Immature natural killer cell (primary cell): Measurements from ENCODE around the gene SYCP2L. TPM values are rescaled to one million over a fixed set of nuclear protein-coding genes. Genes with fewer than 3 reads are reported as not detected.
"Not testable (repeated sequence)": the region's sequence is repeated elsewhere in the genome, so short reads cannot be mapped to it uniquely, and the experiment has no call there.

Experiments
- DNase-seq, 3 donors: peaks; one replicate each; pipeline ENCODE4 v3.0.0; 2022; ENCODE audit warnings: mixed read lengths in 1 of 3
- H3K27ac Mint-ChIP-seq, 6 donors: one replicate each; pipeline ENCODE4 v1.8.0; 2020; ENCODE audit warnings: mixed read lengths in 6 of 6, mild to moderate bottlenecking in 5 of 6, inconsistent platforms in 4 of 6, moderate library complexity in 3 of 6
- H3K27me3 Mint-ChIP-seq, 3 donors: one replicate each; pipeline ENCODE4 v1.8.0; 2020 to 2021; ENCODE audit warnings: low read depth in 3 of 3, mild to moderate bottlenecking in 3 of 3, mixed read lengths in 3 of 3, moderate library complexity in 3 of 3, inconsistent platforms in 1 of 3
- H3K36me3 Mint-ChIP-seq, 3 donors: one replicate each; pipeline ENCODE4 v1.8.0; 2020; ENCODE audit warnings: mixed read lengths in 3 of 3, inconsistent platforms in 2 of 3, mild to moderate bottlenecking in 2 of 3
- H3K4me1 Mint-ChIP-seq, 2 donors: one replicate each; pipeline ENCODE4 v1.8.0; 2020; ENCODE audit warnings: inconsistent platforms in 2 of 2, mild to moderate bottlenecking in 2 of 2, mixed read lengths in 2 of 2, moderate library complexity in 1 of 2
- H3K4me3 Mint-ChIP-seq, 5 donors: one replicate each; pipeline ENCODE4 v1.8.0; 2020; ENCODE audit warnings: mild to moderate bottlenecking in 5 of 5, mixed read lengths in 5 of 5, inconsistent platforms in 3 of 5, moderate library complexity in 3 of 5
- H3K9me3 Mint-ChIP-seq, 6 donors: one replicate each; pipeline ENCODE4 v1.8.0; 2020; ENCODE audit warnings: mild to moderate bottlenecking in 6 of 6, mixed read lengths in 6 of 6, inconsistent platforms in 4 of 6, moderate library complexity in 3 of 6
- polyA plus RNA-seq, 3 donors: library from polyadenylated mRNA; unstranded; fragments of 300-500 nt; fragmentation: Illumina TruSeq; gene quantifications; one replicate each; pipeline ENCODE4 v1.2.3, GENCODE V29; 2021

SYCP2L gene
- polyA plus RNA-seq, 3 donors from 2014 or later: 0.09 TPM; not detected in 2

GRCh38 chr6:10884245-10884972, 2.4 kb upstream of the SYCP2L start:
- DNase-seq: no peak
- Mint-ChIP-seq H3K27ac (no peak overlapping the region), H3K36me3 (peaks cover 0 to 4% (median 0%) of the 10 kb centered on the region in 3 donors), H3K27me3 (peaks cover 15 to 49% (median 15%) of the 10 kb centered on the region in 3 donors), H3K4me1 (peaks cover 0 to 6% of the 10 kb centered on the region in 2 donors), H3K4me3 (no peak overlapping the region), H3K9me3 (peaks cover 0 to 8% (median 0%) of the 10 kb centered on the region in 6 donors)

GRCh38 chr6:10886365-10886690, 524 bp upstream of the SYCP2L start:
- H3K4me1 Mint-ChIP-seq, H3K36me3 Mint-ChIP-seq, H3K4me3 Mint-ChIP-seq, H3K27ac Mint-ChIP-seq, DNase-seq, H3K9me3 Mint-ChIP-seq: not testable (repeated sequence)
- peaks cover 4 to 39% (median 12%) of the 10 kb centered on the region in 3 donors for H3K27me3 Mint-ChIP-seq

GRCh38 chr6:10890151-10890550, 3.3 kb downstream of the SYCP2L start:
- no peaks in the 10 kb centered on the region for H3K36me3 Mint-ChIP-seq
- H3K27me3 Mint-ChIP-seq: peaks cover 2 to 23% (median 10%) of the 10 kb centered on the region in 3 donors
- H3K27ac Mint-ChIP-seq: no peak overlapping the region
- H3K9me3 Mint-ChIP-seq: peaks cover 0 to 9% (median 0%) of the 10 kb centered on the region in 6 donors
- no peak overlapping the region for H3K4me3 Mint-ChIP-seq
- H3K4me1 Mint-ChIP-seq: peaks cover 0 to 5% of the 10 kb centered on the region in 2 donors
- DNase-seq: no peak

GRCh38 chr6:10891960-10892359, 5.1 kb downstream of the SYCP2L start:
- no peak overlapping the region for H3K4me3 Mint-ChIP-seq
- H3K27me3 Mint-ChIP-seq: peaks cover 2 to 18% (median 4%) of the 10 kb centered on the region in 3 donors
- peaks cover 0 to 3% of the 10 kb centered on the region in 2 donors for H3K4me1 Mint-ChIP-seq
- peaks cover 0 to 9% (median 0%) of the 10 kb centered on the region in 6 donors for H3K9me3 Mint-ChIP-seq
- no peak for DNase-seq
- no peaks in the 10 kb centered on the region for H3K36me3 Mint-ChIP-seq
- no peak overlapping the region for H3K27ac Mint-ChIP-seq

- DNase-seq: no peak
- H3K27me3 Mint-ChIP-seq: peaks cover 0 to 5% (median 2%) of the 10 kb centered on the region in 3 donors
- H3K4me1 Mint-ChIP-seq: no peaks in the 10 kb centered on the region
- H3K9me3 Mint-ChIP-seq: no peaks in the 10 kb centered on the region
- H3K36me3 Mint-ChIP-seq: no peaks in the 10 kb centered on the region
- no peak overlapping the region for H3K4me3 Mint-ChIP-seq
- no peak overlapping the region for H3K27ac Mint-ChIP-seq
Measured at GRCh38 chr6:10894958-10895357, 8.1 kb downstream of the SYCP2L start.

- Mint-ChIP-seq H3K4me3 (no peak overlapping the region), H3K36me3 (peaks cover 0 to 4% (median 0%) of the 10 kb centered on the region in 3 donors), H3K9me3 (no peaks in the 10 kb centered on the region), H3K27me3 (peaks cover 0 to 2% (median 1%) of the 10 kb centered on the region in 3 donors), H3K27ac (no peak overlapping the region), H3K4me1 (peaks cover 2 to 5% of the 10 kb centered on the region in 2 donors)
- DNase-seq: no peak
Measured at GRCh38 chr6:10896691-10897090, 9.8 kb downstream of the SYCP2L start.

GRCh38 chr6:10901770-10902169, 14.9 kb downstream of the SYCP2L start:
- Mint-ChIP-seq H3K9me3 (no peaks in the 10 kb centered on the region), H3K27me3 (peaks cover 1 to 4% (median 4%) of the 10 kb centered on the region in 3 donors), H3K4me3 (peak overlapping the region in 3 of 5 donors; percentile 33 to 76 (median 60)), H3K4me1 (peaks cover 7 to 13% of the 10 kb centered on the region in 2 donors), H3K27ac (peak overlapping the region in 4 of 6 donors; percentile 17 to 66 (median 58)), H3K36me3 (peaks cover 0 to 4% (median 0%) of the 10 kb centered on the region in 3 donors)
- peak; percentile 2 to 34 (median 3) for DNase-seq

- Mint-ChIP-seq H3K4me1 (peaks cover 7 to 13% of the 10 kb centered on the region in 2 donors), H3K27ac (no peak overlapping the region), H3K27me3 (peaks cover 3 to 4% (median 4%) of the 10 kb centered on the region in 3 donors), H3K4me3 (no peak overlapping the region), H3K36me3 (peaks cover 0 to 4% (median 0%) of the 10 kb centered on the region in 3 donors), H3K9me3 (no peaks in the 10 kb centered on the region)
- no peak for DNase-seq
Measured at GRCh38 chr6:10904015-10904414, 17.2 kb downstream of the SYCP2L start.

- Mint-ChIP-seq H3K27ac (no peak overlapping the region), H3K4me1 (no peaks in the 10 kb centered on the region), H3K36me3 (no peaks in the 10 kb centered on the region), H3K9me3 (no peaks in the 10 kb centered on the region), H3K27me3 (peaks cover under 1 to 6% (median 1%) of the 10 kb centered on the region in 3 donors), H3K4me3 (no peak overlapping the region)
- no peak for DNase-seq
Measured at GRCh38 chr6:10908228-10908627, 21.4 kb downstream of the SYCP2L start.

- H3K4me1 Mint-ChIP-seq, H3K36me3 Mint-ChIP-seq, H3K9me3 Mint-ChIP-seq, H3K4me3 Mint-ChIP-seq, H3K27me3 Mint-ChIP-seq, DNase-seq, H3K27ac Mint-ChIP-seq: not testable (repeated sequence)
Measured at GRCh38 chr6:10919520-10919919, 32.7 kb downstream of the SYCP2L start.

- Mint-ChIP-seq H3K36me3 (no peaks in the 10 kb centered on the region), H3K27me3 (peaks cover 4 to 14% (median 5%) of the 10 kb centered on the region in 3 donors), H3K27ac (no peak overlapping the region)
Measured at GRCh38 chr6:10933126-10933525, 46.3 kb downstream of the SYCP2L start.

GRCh38 chr6:10939840-10940239, 53.0 kb downstream of the SYCP2L start:
- H3K4me3 Mint-ChIP-seq: no peak overlapping the region
- H3K36me3 Mint-ChIP-seq: no peaks in the 10 kb centered on the region
- no peak overlapping the region for H3K27ac Mint-ChIP-seq
- DNase-seq: no peak
- H3K4me1 Mint-ChIP-seq: no peaks in the 10 kb centered on the region
- H3K27me3 Mint-ChIP-seq: peaks cover 3 to 6% (median 4%) of the 10 kb centered on the region in 3 donors
- peaks cover 0 to 1% (median 0%) of the 10 kb centered on the region in 6 donors for H3K9me3 Mint-ChIP-seq

More at GRCh38 chr6:10933126-10933525, 46.3 kb downstream of the SYCP2L start:
- Mint-ChIP-seq H3K4me3 (no peak overlapping the region), H3K9me3 (peaks cover 0 to 4% (median under 1%) of the 10 kb centered on the region in 6 donors), H3K4me1 (no peaks in the 10 kb centered on the region)
- no peak for DNase-seq

- no peak overlapping the region for H3K27ac Mint-ChIP-seq
- H3K27me3 Mint-ChIP-seq: peaks cover 2 to 8% (median 2%) of the 10 kb centered on the region in 3 donors
- no peaks in the 10 kb centered on the region for H3K4me1 Mint-ChIP-seq
- H3K36me3 Mint-ChIP-seq: no peaks in the 10 kb centered on the region
- DNase-seq: no peak
- H3K9me3 Mint-ChIP-seq: no peaks in the 10 kb centered on the region
- H3K4me3 Mint-ChIP-seq: no peak overlapping the region
Measured at GRCh38 chr6:10945845-10946244, 59.0 kb downstream of the SYCP2L start.

- Mint-ChIP-seq H3K9me3 (no peaks in the 10 kb centered on the region), H3K27ac (no peak overlapping the region), H3K36me3 (no peaks in the 10 kb centered on the region), H3K27me3 (peaks cover 2 to 8% (median 2%) of the 10 kb centered on the region in 3 donors), H3K4me3 (no peak overlapping the region), H3K4me1 (no peaks in the 10 kb centered on the region)
- DNase-seq: no peak
Measured at GRCh38 chr6:10947966-10948365, 61.1 kb downstream of the SYCP2L start.
